BJ (cell line): Measurements from ENCODE around the gene DLK1. TPM values are rescaled to one million over a fixed set of nuclear protein-coding genes. Genes with fewer than 3 reads are reported as not detected.

Experiments
- CTCF ChIA-PET: fragments of 350-600 bp; formaldehyde crosslinking; extraction: SDS; loops from one replicate; lab custom pipeline; 2021; ENCODE audit warnings: antibody characterized with exemption, inconsistent platforms; lab: Yijun Ruan, JAX
- POLR2A ChIA-PET: fragments of 300-600 bp; sonication (Branson Sonifier 250); formaldehyde crosslinking; extraction: SDS; loops from one replicate; lab custom pipeline; 2021; ENCODE audit warnings: antibody characterized with exemption; lab: Charles Lee
- DNase-seq: peaks from one replicate; pipeline ENCODE4 v3.0.0-alpha.2; 2011; ENCODE audit warnings: low read depth
- H3K27me3 ChIP-seq: 2 replicates; pipeline ENCODE4 v1.6.0; 2011; ENCODE audit warnings: low read length; ENCODE audit not compliant: control insufficient read depth, insufficient read depth
- H3K36me3 ChIP-seq: 2 replicates; pipeline ENCODE4 v1.5.1; 2011; ENCODE audit warnings: low read length; ENCODE audit not compliant: control insufficient read depth, insufficient read depth
- H3K4me3 ChIP-seq: 2 replicates; pipeline ENCODE4 v1.5.1; 2011; ENCODE audit warnings: low read depth, mild to moderate bottlenecking, control low read depth, low read length
- CTCF ChIP-seq: IDR thresholded peaks from 2 replicates; pipeline ENCODE4 v1.5.1; 2011; ENCODE audit warnings: low read depth, mild to moderate bottlenecking, control low read depth, inconsistent platforms, low read length, moderate library complexity; ENCODE audit not compliant: insufficient read depth
- polyA plus RNA-seq: library from polyadenylated mRNA; depleted of rRNA; stranded (reverse); fragments of >200 nt; gene quantifications from 2 replicates; pipeline ENCODE4 v1.2.3, GENCODE V29; 2011

DLK1 gene
- polyA plus RNA-seq, 1 experiment: not detected

GRCh38 chr14:100782516-100783320 lies 56.0 kb downstream of the DLK1 start:
- DNase-seq: no peak
- H3K36me3 ChIP-seq: no peaks in the 10 kb centered on the region
- no peak overlapping the region for H3K4me3 ChIP-seq
- POLR2A ChIA-PET: no interaction called here
- peaks cover 5% of the 10 kb centered on the region for H3K27me3 ChIP-seq
- no peak for TF ChIP-seq CTCF
- CTCF ChIA-PET: no interaction called here

GRCh38 chr14:100783630-100784370 lies 57.1 kb downstream of the DLK1 start:
- POLR2A ChIA-PET: no interaction called here

GRCh38 chr14:100784523-100785337 lies 58.0 kb downstream of the DLK1 start:
- peaks cover 2% of the 10 kb centered on the region; the same call in 1 of the 2 replicates for H3K27me3 ChIP-seq
- TF ChIP-seq CTCF: no peak
- no peak overlapping the region for H3K4me3 ChIP-seq
- CTCF ChIA-PET: no interaction called here
- H3K36me3 ChIP-seq: no peaks in the 10 kb centered on the region
- no peak for DNase-seq
- POLR2A ChIA-PET: no interaction called here

More at GRCh38 chr14:100783630-100784370, 57.1 kb downstream of the DLK1 start:
- Histone ChIP-seq H3K36me3 (no peaks in the 10 kb centered on the region), H3K4me3 (no peak overlapping the region), H3K27me3 (peaks cover 2% of the 10 kb centered on the region)
- TF ChIP-seq CTCF: no peak
- CTCF ChIA-PET: no interaction called here
- DNase-seq: no peak

- Histone ChIP-seq H3K36me3 (no peaks in the 10 kb centered on the region), H3K4me3 (no peak overlapping the region), H3K27me3 (peaks cover 2% of the 10 kb centered on the region; the same call in 1 of the 2 replicates)
- TF ChIP-seq CTCF: no peak
- CTCF ChIA-PET: no interaction called here
- POLR2A ChIA-PET: no interaction called here
- DNase-seq: no peak
Observed at GRCh38 chr14:100785338-100785615, 58.6 kb downstream of the DLK1 start.

- CTCF ChIA-PET: no interaction called here
- no peak for DNase-seq
- no peak for TF ChIP-seq CTCF
- Histone ChIP-seq H3K36me3 (no peaks in the 10 kb centered on the region), H3K4me3 (no peak overlapping the region), H3K27me3 (peaks cover 2% of the 10 kb centered on the region; the same call in 1 of the 2 replicates)
- POLR2A ChIA-PET: no interaction called here
Observed at GRCh38 chr14:100785626-100786025, 58.9 kb downstream of the DLK1 start.
